GM12878 (cell line): Measurements from ENCODE around the gene GAREM1. TPM values are rescaled to one million over a fixed set of nuclear protein-coding genes. Genes with fewer than 3 reads are reported as not detected.

Experiments used
- ATAC-seq: fragments of 200-7000 bp; cut with Tn5 transposase; 3 replicates; pipeline ENCODE4 v1.9.1; 2020; ENCODE audit warnings: mild to moderate bottlenecking, moderate library complexity
- BruUV-seq: library from RNA; stranded (reverse); fragments of 400-500 nt; replicated peaks from 2 replicates; lab custom pipeline; 2021; lab: Mats Ljungman, UMichigan
- CTCF ChIA-PET: fragments of 300-600 bp; sonication (Branson Sonifier 250); formaldehyde crosslinking; extraction: SDS; loops from one replicate; lab custom pipeline; 2021; ENCODE audit warnings: inconsistent platforms; lab: Yijun Ruan, JAX
- POLR2A ChIA-PET: fragments of 350-600 bp; formaldehyde crosslinking; extraction: SDS; loops from one replicate; lab custom pipeline; 2021; ENCODE audit warnings: inconsistent platforms; lab: Charles Lee
- RAD21 ChIA-PET: fragments of 300-600 bp; sonication (Branson Sonifier 250); formaldehyde crosslinking; loops from one replicate; lab custom pipeline; 2023; ENCODE audit warnings: antibody characterized with exemption; ENCODE audit not compliant: unreplicated experiment; lab: Charles Lee
- SMC1A ChIA-PET: fragments of 300-600 bp; sonication (Branson Sonifier 250); formaldehyde crosslinking; loops from one replicate; lab custom pipeline; 2023; ENCODE audit not compliant: unreplicated experiment, uncharacterized antibody; lab: Charles Lee
- DNase-seq: peaks from one replicate; pipeline ENCODE4 v3.0.0-alpha.2; 2011; ENCODE audit warnings: low read depth, low spot score
- FAIRE-seq: peaks from 3 replicates; lab custom pipeline; 2011; peaks lifted over from hg19 to GRCh38; lab: Jason Lieb, UNC
- H2AFZ ChIP-seq: 2 replicates; pipeline ENCODE4 v1.6.0; 2011; ENCODE audit warnings: low read depth, low read length, control low read depth; ENCODE audit not compliant: control insufficient read depth
- H3K27ac ChIP-seq: 2 replicates; pipeline ENCODE4 v1.5.1; 2011; ENCODE audit warnings: control low read depth; ENCODE audit not compliant: control insufficient read depth, insufficient read depth
- H3K27me3 ChIP-seq, 2 experiments: replicated peaks in 1 of 2; 2 replicates each; pipeline versions ENCODE4 v1.6.0 to v1.6.1; 2011; ENCODE audit warnings: low read length in 1 of 2; ENCODE audit not compliant: control insufficient read depth in 2 of 2, insufficient read depth in 2 of 2
- H3K36me3 ChIP-seq, 2 experiments: 2 replicates each; pipeline ENCODE4 v1.5.1; 2011; ENCODE audit warnings: low read length in 1 of 2; ENCODE audit not compliant: control insufficient read depth in 2 of 2, insufficient read depth in 2 of 2
- H3K4me1 ChIP-seq: 2 replicates; pipeline ENCODE4 v1.6.1; 2011; ENCODE audit warnings: mild to moderate bottlenecking, low read length, moderate library complexity, mixed read lengths; ENCODE audit not compliant: control insufficient read depth, insufficient read depth
- H3K4me2 ChIP-seq: 2 replicates; pipeline ENCODE4 v1.6.0; 2011; ENCODE audit warnings: control low read depth; ENCODE audit not compliant: control insufficient read depth, insufficient read depth
- H3K4me3 ChIP-seq: fragments of 200-600 bp; sonication (generic); 2 replicates; pipeline ENCODE4 v1.5.1; 2016
- H3K79me2 ChIP-seq: 2 replicates; pipeline ENCODE4 v1.6.0; 2011; ENCODE audit warnings: low read length; ENCODE audit not compliant: control insufficient read depth, insufficient read depth
- H3K9ac ChIP-seq: 2 replicates; pipeline ENCODE4 v1.8.0; 2011; ENCODE audit warnings: low read length, control low read depth, mixed read lengths; ENCODE audit not compliant: control insufficient read depth, insufficient read depth
- H3K9me3 ChIP-seq: replicated peaks from 3 replicates; pipeline ENCODE4 v1.5.1; 2011; ENCODE audit warnings: mild to moderate bottlenecking, low read length; ENCODE audit not compliant: control insufficient read depth, insufficient read depth
- H4K20me1 ChIP-seq: 2 replicates; pipeline ENCODE4 v1.6.0; 2011; ENCODE audit not compliant: control insufficient read depth, insufficient read depth
- ASH2L ChIP-seq: fragments of 300-600, 200-600 bp; sonication (generic); IDR thresholded peaks from 2 replicates; pipeline ENCODE4 v1.6.1; 2017; ENCODE audit warnings: low read depth, mild to moderate bottlenecking, borderline replicate concordance
- CEBPB ChIP-seq, 2 experiments: fragments of 150-350 bp in 1 of 2; IDR thresholded peaks; 2 replicates each; pipeline ENCODE4 v1.6.1; 2012 to 2014; ENCODE audit warnings: low read depth in 2 of 2, low read length in 2 of 2, borderline replicate concordance in 1 of 2, inconsistent platforms in 1 of 2
- DPF2 ChIP-seq: fragments of 450-650 bp; IDR thresholded peaks from 2 replicates; pipeline ENCODE4 v1.6.1; 2017; ENCODE audit warnings: mild to moderate bottlenecking
- EED ChIP-seq: sonication (generic); IDR thresholded peaks from 2 replicates; pipeline ENCODE4 v1.6.1; 2016; ENCODE audit warnings: antibody characterized with exemption, low read depth
- HDAC2 ChIP-seq: fragments of 200-600 bp; sonication (generic); IDR thresholded peaks from 2 replicates; pipeline ENCODE4 v1.6.1; 2017
- MTA3 ChIP-seq: IDR thresholded peaks from 2 replicates; pipeline ENCODE4 v1.6.1; 2012; ENCODE audit warnings: low read length, inconsistent platforms, borderline replicate concordance
- POLR2AphosphoS2 ChIP-seq: IDR thresholded peaks from 2 replicates; pipeline ENCODE4 v1.6.1; 2011; ENCODE audit warnings: low read depth, mild to moderate bottlenecking, low read length, improper control_type of control experiment, moderate library complexity
- RAD21 ChIP-seq: IDR thresholded peaks from 2 replicates; pipeline ENCODE4 v1.6.1; 2011; ENCODE audit warnings: mild to moderate bottlenecking, low read depth, low read length, moderate library complexity; ENCODE audit not compliant: insufficient read depth
- RAD51 ChIP-seq: fragments of 450-650 bp; IDR thresholded peaks from 2 replicates; pipeline ENCODE4 v1.6.1; 2016; ENCODE audit warnings: moderate library complexity, mild to moderate bottlenecking, inconsistent platforms
- RBBP5 ChIP-seq: fragments of 200-600 bp; sonication (generic); conservative IDR thresholded peaks from 2 replicates; pipeline ENCODE4 v1.6.1; 2016
- SMAD1 ChIP-seq: fragments of 450-650 bp; IDR thresholded peaks from 2 replicates; pipeline ENCODE4 v1.6.1; 2018; ENCODE audit warnings: mild to moderate bottlenecking, low read depth; ENCODE audit not compliant: partially characterized antibody
- SPI1 ChIP-seq: IDR thresholded peaks from 2 replicates; pipeline ENCODE4 v1.6.1; 2011; ENCODE audit warnings: low read depth, mild to moderate bottlenecking, low read length, moderate library complexity, borderline replicate concordance; ENCODE audit not compliant: insufficient read depth
- SUPT20H ChIP-seq: IDR thresholded peaks from 2 replicates; pipeline ENCODE4 v1.6.1; 2011; ENCODE audit warnings: low read depth, mild to moderate bottlenecking, low read length, moderate library complexity, borderline replicate concordance; ENCODE audit not compliant: control insufficient read depth
- WGBS: methylation state at CpG from one replicate; pipeline ENCODE4 v1.1.6; 2016; ENCODE audit warnings: low lambda C conversion rate; ENCODE audit not compliant: insufficient replicate concordance, insufficient coverage; ENCODE audit errors: missing lambda C conversion rate; 5-methylcytosine and 5-hydroxymethylcytosine counted together
- in situ Hi-C: fragments of 300-500 bp; cut with MboI; formaldehyde crosslinking; loops from 9 replicates; pipeline ENCODE4 v1.14.3; 2018; ENCODE audit warnings: mixed read lengths
- intact Hi-C: fragments of 100-400 bp; cut with micrococcal nuclease; formaldehyde crosslinking; loops from one replicate; pipeline ENCODE4 v1.14.2; 2022; ENCODE audit not compliant: unreplicated experiment
- polyA plus RNA-seq, 11 experiments: library from polyadenylated mRNA; depleted of rRNA in 4 of 11; unstranded in 6 of 11; stranded (reverse) in 5 of 11; fragments of >200 nt; fragmentation: Nextera tagmentation in 4 of 11; fragmentation: Illumina TruSeq in 1 of 11; extraction: Ambion mirVana in 4 of 11; extraction: Trizol in 1 of 11; gene quantifications; 1 replicate in 1 of 11; 2 replicates in 10 of 11; pipeline versions ENCODE4 v1.2.1 to v1.2.3, GENCODE V29; 2011 to 2016; ENCODE audit warnings: inconsistent platforms in 2 of 11, missing spikeins in 2 of 11, low read depth in 1 of 11
- total RNA-seq, 4 experiments: library from RNA; depleted of rRNA in 3 of 4; stranded (reverse); fragments of >200 nt in 3 of 4; fragmentation: Illumina TruSeq in 1 of 4; extraction: Trizol in 1 of 4; gene quantifications; 2 replicates each; pipeline versions ENCODE4 v1.2.1 to v1.2.3, GENCODE V29; 2013 to 2021
- TF ChIP-seq, protein P1 (sequence below): fragments of 450-650 bp; formaldehyde crosslinking; IDR thresholded peaks from 2 replicates; pipeline ENCODE4 v1.4.0; 2022; ENCODE audit warnings: mild to moderate bottlenecking, moderate library complexity
- TF ChIP-seq, protein P2 (sequence below): fragments of 450-650 bp; IDR thresholded peaks from 2 replicates; pipeline ENCODE4 v1.6.1; 2016; ENCODE audit warnings: mild to moderate bottlenecking
- TF ChIP-seq, protein P3 (sequence below): fragments of 450-650 bp; formaldehyde crosslinking; IDR thresholded peaks from 2 replicates; pipeline ENCODE4 v1.5.0; 2022; ENCODE audit warnings: mild to moderate bottlenecking, missing genetic modification characterization

Gene GAREM1
- total and polyA plus RNA-seq, 10 of the 15 experiments (the other 5 are each of a cell fraction or from before 2014, with no cell fraction given): 0.05 to 0.29 (median 0.05) TPM; not detected in 7

DNA sequence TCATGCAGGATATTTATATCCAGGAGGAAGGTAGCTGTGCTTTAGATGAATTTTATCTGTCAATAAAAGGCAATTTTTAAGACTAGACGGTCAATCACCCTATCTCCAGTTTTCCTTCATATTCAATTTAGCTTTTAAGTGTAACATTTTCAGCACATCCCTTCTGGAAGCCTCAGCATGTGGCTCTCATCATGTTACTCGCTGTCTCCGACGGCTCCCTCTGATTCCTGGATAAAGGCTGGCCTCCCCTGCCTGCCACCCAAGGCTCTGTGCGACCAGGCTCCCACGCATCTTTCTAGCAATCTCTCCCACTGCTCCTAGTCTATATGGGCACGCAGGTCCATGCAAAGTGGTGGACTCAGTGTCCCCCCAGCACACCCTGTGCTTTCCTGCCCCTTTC, 196.4 kb downstream of the GAREM1 start:
- Histone ChIP-seq H2AFZ (no peak overlapping the region), H4K20me1 (no peaks in the 10 kb centered on the region), H3K79me2 (no peaks in the 10 kb centered on the region), H3K9ac (no peak overlapping the region), H3K4me2 (no peak overlapping the region), H3K4me1 (no peaks in the 10 kb centered on the region), H3K27me3 (peaks cover 0 to 6% of the 10 kb centered on the region in 2 experiments; a peak in 2 of 4 replicates), H3K4me3 (no peak overlapping the region), H3K27ac (no peak overlapping the region), H3K36me3 (no peaks in the 10 kb centered on the region), H3K9me3 (no peaks in the 10 kb centered on the region)
- 30% methylated on average over 7 of the region's 7 CpGs for WGBS
- TF ChIP-seq SUPT20H (no peak), EED (no peak), RAD51 (no peak), CEBPB (IDR thresholded peaks at IDR 0.05; ENCODE audit: borderline replicate concordance in 1 of 2, low read depth in 2 of 2, low read length in 2 of 2) (no peak), POLR2AphosphoS2 (no peak), RBBP5 (no peak), DPF2 (no peak), SMAD1 (no peak), MTA3 (no peak), SPI1 (no peak), ASH2L (no peak), HDAC2 (no peak), RAD21 (no peak)
- TF ChIP-seq, protein P1, sequence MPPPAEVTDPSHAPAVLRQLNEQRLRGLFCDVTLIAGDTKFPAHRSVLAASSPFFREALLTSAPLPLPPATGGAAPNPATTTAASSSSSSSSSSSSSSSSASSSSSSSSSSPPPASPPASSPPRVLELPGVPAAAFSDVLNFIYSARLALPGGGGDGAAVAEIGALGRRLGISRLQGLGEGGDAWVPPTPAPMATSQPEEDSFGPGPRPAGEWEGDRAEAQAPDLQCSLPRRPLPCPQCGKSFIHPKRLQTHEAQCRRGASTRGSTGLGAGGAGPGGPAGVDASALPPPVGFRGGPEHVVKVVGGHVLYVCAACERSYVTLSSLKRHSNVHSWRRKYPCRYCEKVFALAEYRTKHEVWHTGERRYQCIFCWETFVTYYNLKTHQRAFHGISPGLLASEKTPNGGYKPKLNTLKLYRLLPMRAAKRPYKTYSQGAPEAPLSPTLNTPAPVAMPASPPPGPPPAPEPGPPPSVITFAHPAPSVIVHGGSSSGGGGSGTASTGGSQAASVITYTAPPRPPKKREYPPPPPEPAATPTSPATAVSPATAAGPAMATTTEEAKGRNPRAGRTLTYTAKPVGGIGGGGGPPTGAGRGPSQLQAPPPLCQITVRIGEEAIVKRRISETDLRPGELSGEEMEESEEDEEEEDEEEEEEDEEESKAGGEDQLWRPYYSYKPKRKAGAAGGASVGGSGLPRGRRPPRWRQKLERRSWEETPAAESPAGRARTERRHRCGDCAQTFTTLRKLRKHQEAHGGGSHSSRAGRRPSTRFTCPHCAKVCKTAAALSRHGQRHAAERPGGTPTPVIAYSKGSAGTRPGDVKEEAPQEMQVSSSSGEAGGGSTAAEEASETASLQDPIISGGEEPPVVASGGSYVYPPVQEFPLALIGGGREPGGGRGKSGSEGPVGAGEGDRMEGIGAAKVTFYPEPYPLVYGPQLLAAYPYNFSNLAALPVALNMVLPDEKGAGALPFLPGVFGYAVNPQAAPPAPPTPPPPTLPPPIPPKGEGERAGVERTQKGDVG (CRISPR knock-in tag): no peak
- TF ChIP-seq, protein P2, sequence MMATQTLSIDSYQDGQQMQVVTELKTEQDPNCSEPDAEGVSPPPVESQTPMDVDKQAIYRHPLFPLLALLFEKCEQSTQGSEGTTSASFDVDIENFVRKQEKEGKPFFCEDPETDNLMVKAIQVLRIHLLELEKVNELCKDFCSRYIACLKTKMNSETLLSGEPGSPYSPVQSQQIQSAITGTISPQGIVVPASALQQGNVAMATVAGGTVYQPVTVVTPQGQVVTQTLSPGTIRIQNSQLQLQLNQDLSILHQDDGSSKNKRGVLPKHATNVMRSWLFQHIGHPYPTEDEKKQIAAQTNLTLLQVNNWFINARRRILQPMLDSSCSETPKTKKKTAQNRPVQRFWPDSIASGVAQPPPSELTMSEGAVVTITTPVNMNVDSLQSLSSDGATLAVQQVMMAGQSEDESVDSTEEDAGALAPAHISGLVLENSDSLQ: no peak
- TF ChIP-seq, protein P3, sequence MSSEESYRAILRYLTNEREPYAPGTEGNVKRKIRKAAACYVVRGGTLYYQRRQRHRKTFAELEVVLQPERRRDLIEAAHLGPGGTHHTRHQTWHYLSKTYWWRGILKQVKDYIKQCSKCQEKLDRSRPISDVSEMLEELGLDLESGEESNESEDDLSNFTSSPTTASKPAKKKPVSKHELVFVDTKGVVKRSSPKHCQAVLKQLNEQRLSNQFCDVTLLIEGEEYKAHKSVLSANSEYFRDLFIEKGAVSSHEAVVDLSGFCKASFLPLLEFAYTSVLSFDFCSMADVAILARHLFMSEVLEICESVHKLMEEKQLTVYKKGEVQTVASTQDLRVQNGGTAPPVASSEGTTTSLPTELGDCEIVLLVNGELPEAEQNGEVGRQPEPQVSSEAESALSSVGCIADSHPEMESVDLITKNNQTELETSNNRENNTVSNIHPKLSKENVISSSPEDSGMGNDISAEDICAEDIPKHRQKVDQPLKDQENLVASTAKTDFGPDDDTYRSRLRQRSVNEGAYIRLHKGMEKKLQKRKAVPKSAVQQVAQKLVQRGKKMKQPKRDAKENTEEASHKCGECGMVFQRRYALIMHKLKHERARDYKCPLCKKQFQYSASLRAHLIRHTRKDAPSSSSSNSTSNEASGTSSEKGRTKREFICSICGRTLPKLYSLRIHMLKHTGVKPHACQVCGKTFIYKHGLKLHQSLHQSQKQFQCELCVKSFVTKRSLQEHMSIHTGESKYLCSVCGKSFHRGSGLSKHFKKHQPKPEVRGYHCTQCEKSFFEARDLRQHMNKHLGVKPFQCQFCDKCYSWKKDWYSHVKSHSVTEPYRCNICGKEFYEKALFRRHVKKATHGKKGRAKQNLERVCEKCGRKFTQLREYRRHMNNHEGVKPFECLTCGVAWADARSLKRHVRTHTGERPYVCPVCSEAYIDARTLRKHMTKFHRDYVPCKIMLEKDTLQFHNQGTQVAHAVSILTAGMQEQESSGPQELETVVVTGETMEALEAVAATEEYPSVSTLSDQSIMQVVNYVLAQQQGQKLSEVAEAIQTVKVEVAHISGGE (CRISPR knock-in tag): no peak
- ChIA-PET CTCF (interaction anchor here (2.6 kb wide), 1 partner anchor 11 kb away, joined by 5 read pairs; no protein-coding TSS in a partner anchor), SMC1A (no interaction called here), POLR2A (no interaction called here), RAD21 (no interaction called here)
- no TSS peak for BruUV-seq
- intact Hi-C loops: loop anchor here (5.0 to 10.0 kb wide), 2 partner anchors 117 to 200 kb away; partner anchors contain the start of gene GAREM1
- in situ Hi-C loops: loop anchor here (10.0 kb wide), 1 partner anchor 280 kb away; no protein-coding TSS in a partner anchor
- FAIRE-seq (no peak), ATAC-seq (no peak), DNase-seq (no peak)
